Activated T-cell treated with anti-CD3 and anti-CD28 coated beads, Interleukin-2, amount 50 U/mL, for 4 hours (primary cell): ENCODE results near the gene CCP110. TPM values are rescaled to one million over a fixed set of nuclear protein-coding genes. Genes with fewer than 3 reads are reported as not detected.
"Not testable (repeated sequence)": the region's sequence is repeated elsewhere in the genome, so short reads cannot be mapped to it uniquely, and the experiment has no call there.

ENCODE experiments used
- ATAC-seq, 2 donors: fragments of 200-7000 bp; cut with Tn5 transposase; one replicate each; pipeline ENCODE4 v1.10.0; 2021
- DNase-seq: peaks from one replicate; pipeline ENCODE4 v3.0.0-alpha.2; 2020
- H3K27me3 Mint-ChIP-seq: one replicate; pipeline ENCODE4 v1.8.0; 2021; ENCODE audit warnings: low read depth, mixed read lengths
- H3K36me3 Mint-ChIP-seq: one replicate; pipeline ENCODE4 v1.8.0; 2022; ENCODE audit warnings: mixed read lengths; ENCODE audit not compliant: insufficient read depth
- H3K4me1 Mint-ChIP-seq: one replicate; pipeline ENCODE4 v1.8.0; 2021; ENCODE audit warnings: low read depth, mixed read lengths
- H3K4me3 Mint-ChIP-seq: one replicate; pipeline ENCODE4 v1.8.0; 2021; ENCODE audit warnings: mild to moderate bottlenecking, moderate library complexity, mixed read lengths
- H3K9me3 Mint-ChIP-seq: one replicate; pipeline ENCODE4 v1.8.0; 2021; ENCODE audit warnings: mixed read lengths
- total RNA-seq, 3 donors: library from RNA; stranded (reverse); gene quantifications; one replicate each; pipeline ENCODE4 v1.2.1, GENCODE V29; 2021

The CCP110 gene
- total RNA-seq, 3 donors from 2014 or later: 14.1 to 17.4 (median 15.3) TPM

DNA sequence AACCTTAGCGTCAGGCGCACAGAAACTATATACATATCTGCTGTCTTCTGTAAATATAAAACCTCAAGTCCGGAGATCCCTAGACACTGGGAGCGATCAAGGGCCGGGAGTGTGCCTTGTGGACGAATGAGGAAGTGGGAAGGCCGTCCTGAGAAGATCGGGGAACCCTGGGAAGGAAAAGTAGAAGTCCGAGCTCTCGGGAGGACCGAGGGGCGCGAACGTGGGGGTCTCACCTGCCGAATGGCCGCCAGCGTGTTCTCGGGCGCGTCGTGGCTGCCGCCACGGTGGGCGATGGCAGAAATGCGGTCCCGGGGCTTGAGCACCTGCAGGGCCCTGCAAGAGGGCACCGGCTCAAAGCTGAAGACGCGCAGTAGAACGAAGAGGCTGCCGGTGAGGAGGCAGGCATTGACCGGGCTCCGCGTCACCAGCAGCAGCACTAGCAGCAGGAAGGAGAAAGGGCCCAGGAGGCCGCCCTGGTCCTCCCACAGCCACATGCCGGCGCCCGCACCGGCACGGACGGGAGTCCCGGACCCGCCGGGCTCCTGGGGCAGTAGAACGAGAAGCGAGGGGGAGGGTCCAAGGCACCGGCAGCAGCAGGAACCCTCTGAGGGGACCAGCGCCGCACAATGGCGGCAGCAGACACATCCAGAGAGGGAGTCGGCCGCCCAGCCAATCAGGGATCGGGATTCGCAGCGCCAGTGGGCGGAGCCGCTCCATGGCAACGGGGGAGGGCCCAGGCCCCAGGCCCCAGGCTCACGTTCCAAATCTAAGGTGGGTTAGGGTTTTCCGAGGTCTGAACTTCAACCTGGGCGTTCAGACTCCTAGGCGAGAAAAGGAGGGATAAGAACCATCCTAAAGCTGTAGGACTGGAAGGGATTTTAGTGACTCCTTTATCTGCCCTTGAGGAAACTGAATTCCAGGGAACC, 2.0 kb upstream of the CCP110 start, which contains the start of gene GDE1:
GDE1 (minus strand) TSS at position 628 of the 926 bp plus-strand sequence; CDS start at position 494, 134 bp downstream.
- peak; percentile 83 to 85 for ATAC-seq
- H3K4me1 Mint-ChIP-seq: peaks cover 58% of the 10 kb centered on the region
- H3K36me3 Mint-ChIP-seq: peaks cover 6% of the 10 kb centered on the region
- peak; percentile 94 for DNase-seq
- no peaks in the 10 kb centered on the region for H3K27me3 Mint-ChIP-seq
- H3K4me3 Mint-ChIP-seq: peak within 1 kb of the TSS; percentile 97
- H3K9me3 Mint-ChIP-seq: no peaks in the 10 kb centered on the region

DNA sequence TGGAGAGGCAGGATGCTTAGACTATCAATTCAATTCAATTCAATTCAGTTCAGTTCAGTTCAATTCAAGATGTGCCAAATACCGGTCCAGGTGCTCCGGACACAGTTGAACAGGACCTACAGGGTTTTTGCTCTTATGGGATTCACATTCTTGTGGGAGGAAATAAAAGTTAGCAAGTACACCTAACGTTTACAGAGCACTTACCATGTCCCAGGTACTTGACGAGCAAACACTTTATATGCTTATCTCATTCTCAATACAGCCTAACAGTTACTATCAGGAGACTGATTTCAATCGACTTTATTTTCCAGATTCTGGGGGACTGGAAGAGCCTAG, 1.4 kb upstream of the CCP110 start:
- no peaks in the 10 kb centered on the region for H3K9me3 Mint-ChIP-seq

DNA sequence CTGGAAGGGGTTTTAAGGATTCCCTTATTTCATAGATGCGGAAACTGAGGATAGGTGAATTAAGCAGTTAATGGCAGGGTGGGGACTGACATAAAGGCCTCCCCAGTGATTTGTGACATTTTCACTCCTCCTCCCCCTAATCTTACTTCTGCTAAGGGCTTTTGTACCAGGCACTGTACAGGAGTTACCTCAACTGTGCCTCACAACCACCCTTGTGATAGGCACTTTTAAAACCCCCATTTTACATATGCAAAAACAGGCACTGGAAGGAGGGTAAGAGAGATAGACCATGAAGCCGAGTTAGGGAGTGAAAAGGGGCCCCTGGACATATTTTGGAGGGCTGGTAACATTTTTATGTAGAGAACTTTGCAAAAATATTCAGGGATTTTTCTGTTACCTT, 982 bp upstream of the CCP110 start:
- H3K36me3 Mint-ChIP-seq: peaks cover 1% of the 10 kb centered on the region
- ATAC-seq (no peak), DNase-seq (no peak)
- H3K4me1 Mint-ChIP-seq: peaks cover 52% of the 10 kb centered on the region
- H3K4me3 Mint-ChIP-seq: no peak overlapping the region
- H3K27me3 Mint-ChIP-seq: no peaks in the 10 kb centered on the region
- no peaks in the 10 kb centered on the region for H3K9me3 Mint-ChIP-seq

More for the DNA sequence above, 1.4 kb upstream of the CCP110 start:
- Mint-ChIP-seq H3K27me3 (no peaks in the 10 kb centered on the region), H3K4me1 (peaks cover 56% of the 10 kb centered on the region), H3K36me3 (no peaks in the 10 kb centered on the region), H3K4me3 (peak overlapping the region; percentile 97)
- ATAC-seq: no peak
- no peak for DNase-seq

DNA sequence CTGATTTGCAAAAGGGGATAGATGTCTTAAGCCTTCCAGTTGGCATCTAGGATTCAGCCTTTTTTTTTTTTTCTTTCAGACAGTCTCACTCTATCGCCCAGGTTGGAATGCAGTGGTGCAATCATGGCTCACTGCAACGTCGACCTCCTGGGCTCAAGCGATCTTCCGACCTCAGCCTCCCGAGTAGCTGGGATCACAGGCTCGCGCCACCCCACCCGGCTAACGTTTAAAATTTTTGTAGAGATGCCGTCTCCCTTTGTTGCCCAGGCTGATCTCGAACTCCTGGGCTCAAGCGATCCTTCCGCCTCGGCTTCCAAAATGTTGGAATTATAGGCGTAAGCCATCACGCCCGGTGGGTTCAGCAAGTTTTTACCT, 571 bp upstream of the CCP110 start:
- H3K36me3 Mint-ChIP-seq: peaks cover 5% of the 10 kb centered on the region
- H3K4me3 Mint-ChIP-seq: no peak overlapping the region
- H3K4me1 Mint-ChIP-seq: peaks cover 52% of the 10 kb centered on the region
- H3K27me3 Mint-ChIP-seq: no peaks in the 10 kb centered on the region
- DNase-seq: no peak
- H3K9me3 Mint-ChIP-seq: no peaks in the 10 kb centered on the region
- no peak for ATAC-seq

DNA sequence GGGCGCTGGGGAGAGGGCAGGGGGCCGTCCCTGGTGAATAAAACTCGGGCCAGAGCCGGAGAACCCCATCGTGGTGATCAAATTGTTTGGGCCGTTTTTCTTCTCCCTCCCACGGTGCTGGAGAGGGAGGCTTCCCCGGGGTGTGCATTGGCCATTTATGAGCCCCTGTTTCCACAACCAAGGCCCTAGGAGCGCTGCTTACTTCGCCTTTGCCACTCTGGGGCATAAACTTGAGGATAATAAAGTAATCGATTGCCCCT, 544 bp downstream of the CCP110 start:
- no peak for DNase-seq
- Mint-ChIP-seq H3K36me3 (peaks cover 13% of the 10 kb centered on the region), H3K4me3 (peak overlapping the region; percentile 94), H3K9me3 (no peaks in the 10 kb centered on the region), H3K27me3 (no peaks in the 10 kb centered on the region), H3K4me1 (peaks cover 42% of the 10 kb centered on the region)
- ATAC-seq: no peak

DNA sequence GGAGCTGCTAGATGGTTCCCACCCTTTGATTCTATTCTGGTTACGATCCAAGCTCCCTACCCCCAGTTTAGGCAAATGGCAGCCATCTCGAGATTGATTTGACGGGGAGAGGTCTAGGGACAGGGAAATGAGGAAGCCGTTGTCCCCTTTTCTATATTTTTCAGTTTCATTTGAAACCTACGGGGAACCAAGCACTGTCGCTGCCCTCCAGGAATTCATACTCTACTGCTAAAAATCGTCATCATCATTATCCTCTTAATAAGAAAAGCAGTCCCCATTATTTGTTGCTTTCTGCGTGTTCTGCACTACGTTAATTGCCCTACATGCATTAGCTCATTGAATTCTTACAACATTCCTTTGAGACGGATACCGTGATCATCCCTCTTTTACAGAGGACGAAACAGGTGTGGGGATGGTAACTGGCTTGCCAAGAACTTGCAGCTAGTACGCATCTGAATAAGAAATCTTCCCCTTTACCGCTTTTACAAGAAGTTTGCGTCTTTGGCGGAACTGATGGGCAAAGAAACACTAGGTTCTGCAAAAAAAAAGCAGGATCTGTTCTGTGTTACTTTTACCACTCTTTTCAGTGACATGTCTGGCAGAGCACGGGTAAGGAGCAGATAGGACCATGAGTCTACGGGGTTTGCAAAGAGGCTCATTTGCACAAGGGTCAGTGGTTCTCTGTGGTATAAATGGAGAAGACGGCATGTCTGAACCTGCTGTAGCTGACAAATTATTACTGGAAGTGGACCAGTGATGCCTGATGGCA, 1.1 kb downstream of the CCP110 start:
- peaks cover 38% of the 10 kb centered on the region for H3K4me1 Mint-ChIP-seq
- H3K4me3 Mint-ChIP-seq: peak overlapping the region; percentile 94
- no peak for ATAC-seq
- no peaks in the 10 kb centered on the region for H3K27me3 Mint-ChIP-seq
- H3K36me3 Mint-ChIP-seq: peaks cover 13% of the 10 kb centered on the region
- no peak for DNase-seq
- H3K9me3 Mint-ChIP-seq: no peaks in the 10 kb centered on the region

DNA sequence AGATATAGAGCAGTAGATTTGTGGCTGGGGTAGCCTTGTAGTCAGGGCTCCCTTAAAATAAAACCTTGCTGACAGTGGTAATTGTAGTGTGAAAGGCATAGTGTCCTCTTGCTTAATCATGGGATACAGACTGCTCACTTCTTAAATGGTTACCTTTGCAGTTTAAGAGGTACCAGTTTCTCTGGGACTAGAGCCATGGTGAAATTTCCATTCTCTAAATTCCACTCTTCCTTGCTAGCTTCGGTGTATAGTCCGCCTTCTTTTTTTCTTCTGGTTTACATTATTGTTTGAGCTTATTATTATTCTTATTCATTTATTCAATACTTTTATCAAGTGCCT, 1.6 kb downstream of the CCP110 start:
- peaks cover 34% of the 10 kb centered on the region for H3K4me1 Mint-ChIP-seq
- no peaks in the 10 kb centered on the region for H3K27me3 Mint-ChIP-seq
- H3K9me3 Mint-ChIP-seq: no peaks in the 10 kb centered on the region
- DNase-seq (no peak), ATAC-seq (no peak)
- peak overlapping the region; percentile 94 for H3K4me3 Mint-ChIP-seq
- peaks cover 13% of the 10 kb centered on the region for H3K36me3 Mint-ChIP-seq

DNA sequence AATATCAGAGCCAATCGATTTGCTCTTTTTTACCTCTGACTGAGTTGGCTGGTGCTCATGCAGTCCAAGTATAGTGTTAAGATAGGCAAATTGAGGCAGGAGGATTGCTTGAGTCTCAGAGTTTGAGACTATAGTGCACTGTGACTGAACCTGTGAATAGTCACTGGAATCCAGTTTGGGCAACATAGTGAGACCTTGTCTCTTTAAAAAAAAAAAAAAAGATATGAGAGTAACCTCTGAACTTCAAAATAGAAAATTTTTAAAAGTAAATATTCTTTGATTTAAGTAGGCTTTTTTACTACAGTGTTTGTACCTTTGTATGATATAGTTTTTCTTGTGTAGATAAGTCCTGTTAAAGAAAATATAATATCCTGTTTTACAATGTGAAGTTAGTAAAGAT, 3.4 kb downstream of the CCP110 start:
- ATAC-seq: no peak
- H3K9me3 Mint-ChIP-seq: no peaks in the 10 kb centered on the region

DNA sequence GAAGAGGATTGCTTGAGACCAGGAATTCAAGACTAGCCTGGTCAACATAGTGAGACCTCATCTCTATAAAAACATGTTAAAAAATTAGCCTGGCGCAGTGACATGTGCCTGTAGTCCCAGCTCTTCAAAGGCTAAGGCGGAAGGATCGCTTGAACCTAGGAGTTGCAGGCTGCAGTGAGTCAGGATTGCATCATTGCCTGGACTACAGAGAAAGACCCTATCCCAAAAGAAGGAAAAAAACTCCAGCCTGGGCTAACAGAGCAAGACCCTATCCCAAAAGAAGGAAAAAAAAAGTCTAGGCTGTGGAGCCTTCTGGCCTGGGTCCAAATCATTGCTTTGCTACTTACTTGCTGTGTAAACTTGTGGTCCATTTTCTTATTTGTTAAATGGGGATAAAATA, 4.9 kb downstream of the CCP110 start:
- Mint-ChIP-seq H3K36me3 (peaks cover 27% of the 10 kb centered on the region), H3K4me1 (peaks cover 19% of the 10 kb centered on the region), H3K4me3 (no peak overlapping the region), H3K9me3 (no peaks in the 10 kb centered on the region), H3K27me3 (no peaks in the 10 kb centered on the region)
- DNase-seq: no peak
- no peak for ATAC-seq

More for the DNA sequence above, 3.4 kb downstream of the CCP110 start:
- no peak overlapping the region for H3K4me3 Mint-ChIP-seq
- no peaks in the 10 kb centered on the region for H3K27me3 Mint-ChIP-seq
- peaks cover 15% of the 10 kb centered on the region for H3K36me3 Mint-ChIP-seq
- DNase-seq: no peak
- H3K4me1 Mint-ChIP-seq: peaks cover 22% of the 10 kb centered on the region

DNA sequence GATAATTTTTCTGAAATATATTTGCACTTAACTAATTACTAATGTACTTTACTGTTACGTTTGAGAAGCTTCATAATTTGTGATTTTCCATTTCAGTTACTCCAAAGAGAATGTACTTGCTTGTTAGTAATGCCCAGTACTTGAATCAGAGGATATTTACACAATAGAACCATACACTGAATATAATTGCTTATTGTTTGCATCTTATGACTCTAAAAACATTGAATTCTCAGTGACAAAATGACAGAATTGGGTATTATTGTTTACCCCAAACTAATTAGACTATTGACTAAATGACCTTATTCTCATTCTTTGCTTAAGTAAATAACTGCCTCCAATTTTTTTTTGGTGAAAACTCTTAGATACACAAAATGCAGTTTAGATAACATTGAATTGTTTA, 8.9 kb downstream of the CCP110 start:
- DNase-seq: no peak
- H3K4me1 Mint-ChIP-seq: peaks cover 2% of the 10 kb centered on the region
- no peak for ATAC-seq
- no peak overlapping the region for H3K4me3 Mint-ChIP-seq
- H3K36me3 Mint-ChIP-seq: peaks cover 41% of the 10 kb centered on the region
- H3K9me3 Mint-ChIP-seq: no peaks in the 10 kb centered on the region
- H3K27me3 Mint-ChIP-seq: no peaks in the 10 kb centered on the region

DNA sequence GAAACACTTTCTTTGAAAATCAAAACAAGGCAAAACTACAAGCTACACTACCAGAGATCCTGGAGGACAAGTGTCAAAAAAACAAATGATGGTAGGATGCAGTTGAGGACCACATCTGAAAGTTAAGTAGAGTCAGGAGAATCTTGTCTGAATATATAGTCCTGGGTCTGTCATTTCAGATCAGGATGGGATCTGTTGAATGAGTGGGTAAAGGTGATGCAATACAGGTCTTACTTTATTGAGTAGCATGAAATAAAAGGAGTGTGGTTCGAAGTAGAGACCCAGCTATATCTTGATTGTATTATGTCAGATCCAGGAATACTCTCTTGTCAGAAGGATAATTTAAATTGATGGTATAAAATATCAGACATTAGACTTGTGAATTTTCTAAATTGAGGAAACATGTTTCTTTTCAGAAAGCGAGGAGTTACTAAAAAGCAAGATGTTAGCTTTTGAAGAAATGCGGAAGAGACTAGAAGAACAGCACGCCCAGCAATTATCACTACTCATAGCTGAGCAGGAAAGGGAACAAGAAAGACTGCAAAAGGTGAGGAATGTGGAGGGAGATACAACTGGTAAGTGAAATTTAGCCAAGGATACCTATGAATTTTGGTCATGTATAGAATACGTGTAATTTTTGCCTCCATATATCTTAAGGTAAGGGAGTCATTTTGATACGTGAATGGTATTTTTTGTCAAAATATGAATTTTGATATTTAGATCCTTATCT, 16.7 kb downstream of the CCP110 start:
- no peak for ATAC-seq
- no peaks in the 10 kb centered on the region for H3K9me3 Mint-ChIP-seq
- no peaks in the 10 kb centered on the region for H3K4me1 Mint-ChIP-seq
- DNase-seq: no peak
- H3K27me3 Mint-ChIP-seq: no peaks in the 10 kb centered on the region
- H3K36me3 Mint-ChIP-seq: peaks cover 42% of the 10 kb centered on the region
- no peak overlapping the region for H3K4me3 Mint-ChIP-seq

DNA sequence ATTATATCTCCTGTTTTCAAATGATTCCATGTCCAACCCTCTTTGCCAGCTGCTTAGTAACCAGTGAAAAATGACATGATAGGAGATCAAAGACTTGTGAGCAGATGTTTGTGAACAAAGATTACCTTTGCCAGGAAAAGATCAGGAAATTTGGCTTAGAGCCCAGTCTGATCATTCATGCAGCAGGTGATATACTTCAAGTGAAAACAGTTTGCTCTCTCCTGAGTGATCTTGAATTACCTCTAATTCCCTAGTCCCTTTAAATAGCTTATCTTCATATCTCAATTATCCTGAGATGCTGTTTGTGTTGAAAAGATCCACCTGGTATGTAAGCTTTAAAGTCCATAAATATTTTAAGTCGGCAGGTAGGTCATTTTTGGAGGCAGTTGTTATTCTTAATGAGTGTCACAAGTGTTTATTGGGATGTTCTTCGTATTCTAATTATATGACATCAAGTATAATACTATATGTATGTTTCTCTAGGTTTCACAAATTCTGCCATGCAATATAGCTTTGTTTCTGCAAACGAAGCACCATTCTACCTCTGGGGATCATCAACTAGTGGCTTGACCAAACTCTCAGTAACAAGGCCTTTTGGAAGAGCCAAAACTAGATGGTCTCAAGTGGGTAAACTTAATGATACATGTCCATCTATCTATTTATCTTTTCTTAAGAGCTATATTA, 18.5 kb downstream of the CCP110 start:
- H3K4me1 Mint-ChIP-seq: no peaks in the 10 kb centered on the region
- H3K27me3 Mint-ChIP-seq: no peaks in the 10 kb centered on the region
- H3K9me3 Mint-ChIP-seq: no peaks in the 10 kb centered on the region
- H3K36me3 Mint-ChIP-seq: peaks cover 32% of the 10 kb centered on the region
- no peak for ATAC-seq
- H3K4me3 Mint-ChIP-seq: no peak overlapping the region
- DNase-seq: no peak

DNA sequence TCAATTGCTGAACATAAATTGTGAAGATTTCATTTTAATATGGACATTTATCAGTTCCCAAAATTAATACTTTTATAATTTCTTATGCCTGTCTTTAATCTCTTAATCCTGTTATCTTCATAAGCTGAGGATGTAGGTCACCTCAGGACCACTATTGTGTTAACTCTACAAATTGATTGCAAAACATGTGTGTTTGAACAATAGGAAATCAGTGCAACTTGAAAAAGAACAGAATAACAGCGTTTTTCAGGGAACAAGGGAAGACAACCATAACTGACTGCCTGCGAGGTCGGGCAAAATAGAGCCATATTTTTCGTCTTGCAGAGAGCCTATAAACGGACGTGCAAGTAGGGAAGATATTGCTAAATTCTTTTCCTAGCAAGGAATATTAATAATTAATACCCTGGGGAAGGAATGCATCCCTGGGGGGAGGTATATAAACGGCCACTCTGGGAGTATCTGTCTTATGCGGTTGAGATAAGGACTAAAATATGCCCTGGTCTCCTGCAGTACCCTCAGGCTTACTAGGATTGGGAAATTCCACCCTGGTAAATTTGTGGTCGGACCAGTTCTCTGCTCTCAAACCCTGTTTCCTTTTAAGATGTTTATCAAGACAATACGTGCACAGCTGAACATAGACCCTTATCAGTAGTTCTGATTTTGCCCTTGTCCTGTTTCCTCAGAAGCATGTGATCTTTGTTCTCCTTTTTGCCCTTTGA, 19.7 kb downstream of the CCP110 start:
- not testable (repeated sequence) for H3K4me3 Mint-ChIP-seq, H3K4me1 Mint-ChIP-seq, H3K9me3 Mint-ChIP-seq, DNase-seq, ATAC-seq, H3K27me3 Mint-ChIP-seq
- peaks cover 32% of the 10 kb centered on the region for H3K36me3 Mint-ChIP-seq

DNA sequence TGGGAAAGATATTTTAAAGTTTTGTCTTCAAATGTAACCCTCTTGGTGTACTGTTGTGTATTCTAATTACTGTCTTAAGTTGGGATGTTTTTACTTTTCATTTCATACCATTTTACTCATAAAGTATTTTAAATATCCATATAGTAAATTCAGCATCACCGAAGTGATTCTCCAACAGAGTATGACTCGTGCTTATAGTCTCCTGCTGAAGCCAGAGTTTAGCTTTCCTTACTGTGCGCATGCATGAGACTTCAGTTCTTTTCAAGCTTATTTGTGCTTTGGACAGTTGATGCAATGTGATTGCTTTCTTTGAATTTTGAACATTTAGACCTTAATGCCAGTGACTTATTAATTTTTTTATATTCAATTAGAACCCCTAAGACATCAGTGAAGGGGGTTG, 24.4 kb downstream of the CCP110 start:
- Mint-ChIP-seq H3K4me3 (no peak overlapping the region), H3K4me1 (no peaks in the 10 kb centered on the region), H3K9me3 (no peaks in the 10 kb centered on the region), H3K27me3 (no peaks in the 10 kb centered on the region), H3K36me3 (peaks cover 12% of the 10 kb centered on the region)
- no peak for DNase-seq
- no peak for ATAC-seq
